Measurements from ENCODE around the gene RAVER1.

RAVER1 gene

GRCh38 chr19:10274589-10274988, 58.7 kb downstream of the RAVER1 start:
- Histone ChIP-seq H3K27me3 (ENCODE audit: control insufficient read depth, insufficient read depth, low read length) (peaks cover 33% of the 10 kb centered on the region), H3K9ac (ENCODE audit: low read length) (no peak overlapping the region), H3K9me3 (ENCODE audit: control insufficient read depth, insufficient read depth, low read depth, low read length) (no peaks in the 10 kb centered on the region), H3K4me1 (ENCODE audit: control insufficient read depth, insufficient read depth, low read length) (peaks cover 8% of the 10 kb centered on the region), H3K27ac (ENCODE audit: low read depth, low read length) (no peak overlapping the region), H3K36me3 (ENCODE audit: control insufficient read depth, insufficient read depth, low read length) (no peaks in the 10 kb centered on the region), H3K4me3 (ENCODE audit: low read depth, low read length) (no peak overlapping the region)

- no peak overlapping the region for H3K27ac ChIP-seq (ENCODE audit: low read depth, low read length)
- H3K9ac ChIP-seq (ENCODE audit: low read length), result no peak overlapping the region
- no peaks in the 10 kb centered on the region for H3K36me3 ChIP-seq (ENCODE audit: control insufficient read depth, insufficient read depth, low read length)
- peaks cover 43% of the 10 kb centered on the region for H3K27me3 ChIP-seq (ENCODE audit: control insufficient read depth, insufficient read depth, low read length)
- H3K4me3 ChIP-seq (ENCODE audit: low read depth, low read length), result peak overlapping the region; percentile 52
- H3K4me1 ChIP-seq (ENCODE audit: control insufficient read depth, insufficient read depth, low read length), result peaks cover 8% of the 10 kb centered on the region
- H3K9me3 ChIP-seq (ENCODE audit: control insufficient read depth, insufficient read depth, low read depth, low read length), result no peaks in the 10 kb centered on the region
Measured at GRCh38 chr19:10271543-10272086, 61.7 kb downstream of the RAVER1 start.

GRCh38 chr19:10270616-10271394, 62.5 kb downstream of the RAVER1 start, which contains the start of gene ICAM1:
Gene ICAM1, plus strand, starts transcription at chr19:10271120. Its CDS starts 40 bp downstream, at chr19:10271160.
- no peaks in the 10 kb centered on the region for H3K9me3 ChIP-seq (ENCODE audit: control insufficient read depth, insufficient read depth, low read depth, low read length)
- H3K27me3 ChIP-seq (ENCODE audit: control insufficient read depth, insufficient read depth, low read length), result peaks cover 43% of the 10 kb centered on the region
- H3K4me3 ChIP-seq (ENCODE audit: low read depth, low read length), result peak within 1 kb of the TSS; percentile 52
- H3K4me1 ChIP-seq (ENCODE audit: control insufficient read depth, insufficient read depth, low read length), result peaks cover 8% of the 10 kb centered on the region
- no peak within 1 kb of the TSS for H3K27ac ChIP-seq (ENCODE audit: low read depth, low read length)
- peak within 1 kb of the TSS; percentile 3 for H3K9ac ChIP-seq (ENCODE audit: low read length)
- H3K36me3 ChIP-seq (ENCODE audit: control insufficient read depth, insufficient read depth, low read length), result no peaks in the 10 kb centered on the region

- peak overlapping the region; percentile 52 for H3K4me3 ChIP-seq (ENCODE audit: low read depth, low read length)
- H3K27ac ChIP-seq (ENCODE audit: low read depth, low read length), result no peak overlapping the region
Measured at GRCh38 chr19:10270180-10270615, 63.1 kb downstream of the RAVER1 start.

GRCh38 chr19:10269333-10270179, 63.8 kb downstream of the RAVER1 start:
- peak overlapping the region; percentile 52 for H3K4me3 ChIP-seq (ENCODE audit: low read depth, low read length)
- H3K36me3 ChIP-seq (ENCODE audit: control insufficient read depth, insufficient read depth, low read length), result no peaks in the 10 kb centered on the region
- H3K27me3 ChIP-seq (ENCODE audit: control insufficient read depth, insufficient read depth, low read length), result peaks cover 43% of the 10 kb centered on the region
- H3K4me1 ChIP-seq (ENCODE audit: control insufficient read depth, insufficient read depth, low read length), result peaks cover 8% of the 10 kb centered on the region
- no peak overlapping the region for H3K27ac ChIP-seq (ENCODE audit: low read depth, low read length)
- H3K9me3 ChIP-seq (ENCODE audit: control insufficient read depth, insufficient read depth, low read depth, low read length), result no peaks in the 10 kb centered on the region
- H3K9ac ChIP-seq (ENCODE audit: low read length), result peak overlapping the region; percentile 3

More at GRCh38 chr19:10270180-10270615, 63.1 kb downstream of the RAVER1 start:
- Histone ChIP-seq H3K27me3 (ENCODE audit: control insufficient read depth, insufficient read depth, low read length) (peaks cover 43% of the 10 kb centered on the region), H3K9ac (ENCODE audit: low read length) (peak overlapping the region; percentile 3), H3K36me3 (ENCODE audit: control insufficient read depth, insufficient read depth, low read length) (no peaks in the 10 kb centered on the region), H3K4me1 (ENCODE audit: control insufficient read depth, insufficient read depth, low read length) (peaks cover 8% of the 10 kb centered on the region), H3K9me3 (ENCODE audit: control insufficient read depth, insufficient read depth, low read depth, low read length) (no peaks in the 10 kb centered on the region)

GRCh38 chr19:10268071-10268470, 65.3 kb downstream of the RAVER1 start:
- no peaks in the 10 kb centered on the region for H3K9me3 ChIP-seq (ENCODE audit: control insufficient read depth, insufficient read depth, low read depth, low read length)
- no peak overlapping the region for H3K9ac ChIP-seq (ENCODE audit: low read length)

GRCh38 chr19:10266706-10267105, 66.6 kb downstream of the RAVER1 start:
- Histone ChIP-seq H3K27ac (ENCODE audit: low read depth, low read length) (no peak overlapping the region), H3K4me3 (ENCODE audit: low read depth, low read length) (no peak overlapping the region), H3K36me3 (ENCODE audit: control insufficient read depth, insufficient read depth, low read length) (no peaks in the 10 kb centered on the region), H3K27me3 (ENCODE audit: control insufficient read depth, insufficient read depth, low read length) (peaks cover 32% of the 10 kb centered on the region), H3K9me3 (ENCODE audit: control insufficient read depth, insufficient read depth, low read depth, low read length) (no peaks in the 10 kb centered on the region), H3K9ac (ENCODE audit: low read length) (no peak overlapping the region), H3K4me1 (ENCODE audit: control insufficient read depth, insufficient read depth, low read length) (peaks cover 8% of the 10 kb centered on the region)

More at GRCh38 chr19:10268071-10268470, 65.3 kb downstream of the RAVER1 start:
- no peak overlapping the region for H3K27ac ChIP-seq (ENCODE audit: low read depth, low read length)
- H3K4me1 ChIP-seq (ENCODE audit: control insufficient read depth, insufficient read depth, low read length), result peaks cover 8% of the 10 kb centered on the region
- no peak overlapping the region for H3K4me3 ChIP-seq (ENCODE audit: low read depth, low read length)
- peaks cover 43% of the 10 kb centered on the region for H3K27me3 ChIP-seq (ENCODE audit: control insufficient read depth, insufficient read depth, low read length)
- H3K36me3 ChIP-seq (ENCODE audit: control insufficient read depth, insufficient read depth, low read length), result no peaks in the 10 kb centered on the region
